MCF 10A (cell line): ENCODE measurements around the gene CACNA1D. TPM values are rescaled to one million over a fixed set of nuclear protein-coding genes. Genes with fewer than 3 reads are reported as not detected.

Experiments used
- BruUV-seq: library from RNA; stranded (reverse); fragments of 400-500 nt; replicated peaks from 2 replicates; lab custom pipeline; 2021; lab: Mats Ljungman, UMichigan
- CTCF ChIA-PET: fragments of 300-600 bp; sonication (Branson Sonifier 250); formaldehyde crosslinking; extraction: SDS; loops from one replicate; lab custom pipeline; 2021; ENCODE audit warnings: antibody characterized with exemption, inconsistent platforms; lab: Yijun Ruan, JAX
- POLR2A ChIA-PET: fragments of 300-600, 350-650 bp; sonication (Branson Sonifier 250); formaldehyde crosslinking; extraction: SDS; loops from one replicate; lab custom pipeline; 2020; ENCODE audit warnings: antibody characterized with exemption, inconsistent platforms; lab: Yijun Ruan, JAX
- DNase-seq: peaks from one replicate; pipeline ENCODE4 v3.0.0-alpha.2; 2018; ENCODE audit not compliant: unreplicated experiment
- H3K27ac Mint-ChIP-seq: one replicate; pipeline ENCODE4 v1.8.0; 2022; ENCODE audit warnings: mild to moderate bottlenecking, low read depth, mixed read lengths; ENCODE audit not compliant: unreplicated experiment
- H3K27me3 Mint-ChIP-seq: one replicate; pipeline ENCODE4 v1.8.0; 2022; ENCODE audit warnings: mixed read lengths; ENCODE audit not compliant: insufficient read depth, unreplicated experiment
- H3K36me3 Mint-ChIP-seq: one replicate; pipeline ENCODE4 v1.8.0; 2022; ENCODE audit warnings: mild to moderate bottlenecking, moderate library complexity, mixed read lengths; ENCODE audit not compliant: insufficient read depth, unreplicated experiment
- H3K4me1 Mint-ChIP-seq: one replicate; pipeline ENCODE4 v1.8.0; 2022; ENCODE audit warnings: mixed read lengths; ENCODE audit not compliant: insufficient read depth, unreplicated experiment
- H3K4me3 Mint-ChIP-seq: one replicate; pipeline ENCODE4 v1.8.0; 2022; ENCODE audit warnings: mild to moderate bottlenecking, moderate library complexity, mixed read lengths; ENCODE audit not compliant: unreplicated experiment
- H3K9me3 Mint-ChIP-seq: one replicate; pipeline ENCODE4 v1.8.0; 2022; ENCODE audit warnings: mixed read lengths; ENCODE audit not compliant: unreplicated experiment
- CTCF ChIP-seq: fragments of 200-600 bp; IDR thresholded peaks from one replicate; pipeline ENCODE4 v1.8.0; 2022; ENCODE audit warnings: antibody characterized with exemption, mild to moderate bottlenecking; ENCODE audit not compliant: unreplicated experiment
- intact Hi-C: fragments of 100-400 bp; cut with micrococcal nuclease; formaldehyde crosslinking; loops from 2 replicates; pipeline ENCODE4 v1.14.1; 2022
- total RNA-seq: library from RNA; stranded (reverse); gene quantifications from 2 replicates; pipeline ENCODE4 v1.2.3, GENCODE V29; 2022

The CACNA1D gene
- total RNA-seq, 1 experiment from 2014 or later, result 0.26 TPM

- H3K4me1 Mint-ChIP-seq, result no peaks in the 10 kb centered on the region
- H3K36me3 Mint-ChIP-seq, result no peaks in the 10 kb centered on the region
- H3K27ac Mint-ChIP-seq, result no peak overlapping the region
- BruUV-seq, result no TSS peak
- ChIA-PET CTCF (no interaction called here), POLR2A (interaction anchor here (0.5 kb wide), 1 partner anchor 10 kb away, joined by 3 read pairs; no protein-coding TSS in a partner anchor)
- H3K27me3 Mint-ChIP-seq, result peaks cover 16% of the 10 kb centered on the region
- no peak overlapping the region for H3K4me3 Mint-ChIP-seq
- intact Hi-C loops, result no loop called here
- TF ChIP-seq CTCF, result no peak
- H3K9me3 Mint-ChIP-seq, result no peaks in the 10 kb centered on the region
- no peak for DNase-seq
These were observed 28.9 kb downstream of the CACNA1D start for GRCh38 chr3:53523346-53523745.

- ChIA-PET CTCF (no interaction called here), POLR2A (no interaction called here)
- Mint-ChIP-seq H3K27ac (no peak overlapping the region), H3K4me3 (no peak overlapping the region), H3K4me1 (no peaks in the 10 kb centered on the region), H3K9me3 (no peaks in the 10 kb centered on the region), H3K27me3 (peaks cover 28% of the 10 kb centered on the region), H3K36me3 (no peaks in the 10 kb centered on the region)
- no peak for TF ChIP-seq CTCF
- BruUV-seq, result no TSS peak
- intact Hi-C loops, result no loop called here
- DNase-seq, result no peak
These were observed 30.2 kb downstream of the CACNA1D start for GRCh38 chr3:53524566-53524965.

GRCh38 chr3:53525765-53526703 lies 31.6 kb downstream of the CACNA1D start:
- no peak overlapping the region for H3K4me3 Mint-ChIP-seq
- no peaks in the 10 kb centered on the region for H3K4me1 Mint-ChIP-seq
- no peaks in the 10 kb centered on the region for H3K9me3 Mint-ChIP-seq
- DNase-seq, result no peak
- POLR2A ChIA-PET, result interaction anchor here (0.6 kb wide), 1 partner anchor 18 kb away, joined by 3 read pairs; no protein-coding TSS in a partner anchor
- BruUV-seq, result no TSS peak
- intact Hi-C loops, result no loop called here
- no peak for TF ChIP-seq CTCF
- H3K36me3 Mint-ChIP-seq, result no peaks in the 10 kb centered on the region
- H3K27me3 Mint-ChIP-seq, result peaks cover 29% of the 10 kb centered on the region
- CTCF ChIA-PET, result interaction anchor here (0.7 kb wide), 2 partner anchors 10 to 185 kb away, joined by 3 read pairs; no protein-coding TSS in a partner anchor
- no peak overlapping the region for H3K27ac Mint-ChIP-seq

GRCh38 chr3:53526704-53527055 lies 32.3 kb downstream of the CACNA1D start:
- peaks cover 36% of the 10 kb centered on the region for H3K27me3 Mint-ChIP-seq
- CTCF ChIA-PET, result no interaction called here
- H3K36me3 Mint-ChIP-seq, result no peaks in the 10 kb centered on the region
- POLR2A ChIA-PET, result interaction anchor here (0.6 kb wide), 1 partner anchor 17 kb away, joined by 3 read pairs; no protein-coding TSS in a partner anchor
- no peak overlapping the region for H3K4me3 Mint-ChIP-seq
- no peak for TF ChIP-seq CTCF
- DNase-seq, result no peak
- intact Hi-C loops, result no loop called here
- H3K9me3 Mint-ChIP-seq, result no peaks in the 10 kb centered on the region
- no TSS peak for BruUV-seq
- no peaks in the 10 kb centered on the region for H3K4me1 Mint-ChIP-seq
- H3K27ac Mint-ChIP-seq, result no peak overlapping the region
